Fibroblast of the conjunctiva (primary cell): Measurements from ENCODE around the gene RUBCNL.

Experiments used
- DNase-seq: peaks from one replicate; pipeline ENCODE4 v3.0.0-alpha.2; 2010; ENCODE audit warnings: low read depth

RUBCNL gene

DNA sequence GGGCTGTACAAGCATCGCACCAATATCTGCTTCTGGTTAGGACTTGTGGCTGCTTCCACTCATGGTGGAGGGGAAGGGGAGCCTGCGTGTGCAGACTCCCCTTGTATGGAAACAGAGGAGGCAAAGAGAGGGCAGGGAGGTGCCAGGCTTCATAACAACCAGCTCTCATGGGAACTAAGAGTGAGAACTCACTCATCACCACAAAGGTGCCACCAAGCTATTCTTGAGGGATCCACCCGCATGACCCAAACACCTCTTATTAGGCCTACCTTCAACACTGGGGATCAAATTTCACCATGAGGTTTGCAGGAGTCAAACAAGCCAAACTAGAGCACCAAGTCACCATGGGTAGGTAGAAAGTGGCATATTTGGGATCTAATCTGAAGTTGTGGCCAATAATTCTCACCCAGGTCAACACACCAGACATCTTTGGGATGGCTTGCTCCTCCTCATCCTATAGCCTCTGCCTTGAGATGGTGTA is 46.4 kb downstream of the RUBCNL start:
- no peak for DNase-seq

DNA sequence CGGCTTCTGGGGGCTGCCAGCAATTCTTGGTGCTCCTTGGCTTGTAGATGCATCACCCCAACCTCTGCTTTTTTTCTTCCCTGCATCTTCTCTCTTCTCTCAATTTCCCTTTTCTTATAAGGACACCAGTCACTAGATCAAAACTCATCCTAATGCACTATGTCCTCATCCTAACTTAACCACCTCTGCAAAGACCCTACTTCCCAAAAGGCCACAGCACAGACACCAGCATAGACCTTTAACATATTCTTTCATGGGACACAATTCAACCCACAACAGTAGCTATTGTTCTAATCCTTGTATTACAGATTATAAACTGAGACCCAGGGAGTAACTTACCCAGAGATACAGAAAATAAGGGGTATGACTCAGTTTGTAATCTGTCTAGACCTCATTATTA is 47.0 kb downstream of the RUBCNL start:
- no peak for DNase-seq

DNA sequence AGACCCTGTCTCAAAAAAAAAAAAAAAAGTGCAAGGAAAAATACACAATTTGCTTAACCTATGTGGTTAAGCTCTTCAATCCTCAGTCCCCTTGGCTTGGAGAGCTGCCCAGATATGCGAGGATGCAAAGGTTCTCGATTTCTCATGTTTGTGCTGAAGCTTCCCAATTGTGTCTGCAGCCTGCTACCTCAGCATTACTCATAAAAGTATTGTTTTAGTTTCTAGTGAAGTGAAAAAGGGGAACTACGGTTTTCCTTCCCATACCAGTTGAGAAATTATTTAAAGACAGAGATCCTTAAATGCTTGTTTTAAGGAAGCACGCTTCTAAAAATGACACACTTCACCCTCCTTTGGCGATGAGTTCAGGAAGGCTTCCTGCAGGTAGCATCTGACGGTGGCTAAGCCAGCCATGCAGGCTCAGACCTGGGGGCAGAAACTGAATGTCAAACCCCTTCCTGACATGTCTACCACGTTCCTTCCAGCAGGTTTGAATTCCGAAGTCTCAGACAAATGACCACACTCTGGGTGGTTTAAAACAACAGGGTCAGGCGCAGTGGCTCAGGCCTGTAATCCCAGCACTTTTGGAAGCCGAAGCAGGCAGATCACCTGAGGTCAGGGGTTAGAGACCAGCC is 47.9 kb downstream of the RUBCNL start:
- DNase-seq = no peak

DNA sequence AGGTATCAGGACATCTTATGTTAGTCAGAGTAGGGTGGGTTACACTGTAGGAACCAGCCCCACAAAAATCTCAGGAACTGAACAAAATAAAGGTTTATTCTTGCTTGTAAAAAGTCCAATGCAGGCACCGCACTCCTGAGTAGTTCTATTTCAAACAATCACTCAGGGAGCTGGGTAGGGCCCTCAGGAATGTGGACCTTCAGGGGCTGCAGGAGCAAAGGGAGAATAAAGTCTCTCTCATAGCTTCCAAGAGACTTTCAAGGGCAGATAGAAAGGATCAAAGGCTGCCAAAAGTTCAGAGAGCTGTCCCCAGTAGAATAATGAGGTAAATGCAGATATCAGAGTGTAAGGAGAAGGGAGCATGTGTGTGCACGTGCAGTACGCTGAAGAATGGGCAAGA is 49.4 kb downstream of the RUBCNL start:
- DNase-seq = no peak

DNA sequence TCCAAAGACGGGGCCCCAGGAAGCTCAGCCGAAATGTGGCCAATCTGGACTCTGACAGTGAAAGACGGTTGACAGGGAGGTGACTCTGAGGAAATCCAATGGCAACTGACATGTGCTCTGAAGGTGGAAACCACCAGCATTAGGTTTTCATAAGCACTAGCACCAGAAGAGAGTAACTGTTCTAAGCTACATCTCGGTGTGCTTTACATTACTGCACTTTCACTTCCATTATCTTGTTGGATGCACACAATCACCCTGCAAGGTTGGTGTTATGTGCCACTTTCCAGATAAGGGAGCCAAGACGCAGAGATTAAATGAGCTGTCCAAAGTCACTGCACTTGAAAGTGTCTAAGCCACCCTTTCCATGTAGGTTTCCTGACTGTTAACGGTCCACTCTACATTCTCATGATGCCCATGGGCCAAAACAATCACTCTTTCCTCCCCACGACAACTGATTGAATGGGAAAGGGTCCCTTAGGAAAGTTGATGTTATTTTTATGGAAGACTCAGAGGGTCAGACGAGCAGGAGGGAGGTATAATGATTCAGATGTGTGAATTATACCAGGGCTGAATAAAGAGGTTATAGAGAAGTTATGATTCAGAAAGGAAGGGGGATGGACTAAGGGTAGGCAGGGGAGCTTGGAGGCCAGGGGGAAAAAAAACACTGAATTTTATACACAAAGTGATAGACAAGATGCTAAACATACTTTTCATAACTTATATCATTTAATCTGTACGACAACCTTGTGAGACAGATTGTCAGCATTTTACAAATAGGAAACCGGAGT is 52.8 kb downstream of the RUBCNL start:
- DNase-seq = no peak

DNA sequence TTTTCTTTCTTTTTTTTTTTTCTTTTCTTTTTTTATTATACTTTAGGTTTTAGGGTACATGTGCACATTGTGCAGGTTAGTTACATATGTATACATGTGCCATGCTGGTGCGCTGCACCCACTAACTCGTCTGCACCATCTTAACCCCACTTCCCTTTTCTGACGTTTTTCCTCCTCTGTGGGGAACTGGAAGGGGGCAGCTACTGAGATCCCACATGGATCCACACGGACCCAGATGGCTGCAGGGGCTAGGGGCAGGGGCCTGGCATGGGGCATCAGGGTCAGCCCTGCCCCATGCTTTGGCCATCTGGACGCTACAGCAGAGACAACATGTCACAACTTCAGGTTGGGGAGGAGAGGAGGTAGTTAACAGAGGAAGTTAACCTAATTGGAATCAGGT is 54.3 kb downstream of the RUBCNL start:
- DNase-seq = no peak

DNA sequence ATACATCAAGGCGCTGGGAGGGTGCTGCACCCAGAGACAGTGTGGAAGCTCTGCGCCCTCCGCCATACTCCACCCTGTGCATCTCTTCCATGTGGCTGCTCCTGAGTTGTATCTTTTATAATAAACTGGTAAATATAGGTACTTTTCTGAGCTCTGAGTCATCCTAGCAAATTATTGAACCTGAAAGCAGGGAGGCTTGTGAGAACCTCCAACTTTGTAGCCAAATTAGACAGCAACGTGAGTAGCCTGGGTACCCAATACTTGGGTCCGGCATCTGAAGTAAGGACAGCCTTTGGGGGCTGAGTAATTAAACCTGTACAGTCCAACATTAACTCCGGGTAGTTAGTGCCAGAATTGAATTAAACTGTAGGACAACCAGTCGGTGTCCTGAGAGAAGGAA is 57.4 kb downstream of the RUBCNL start:
- no peak for DNase-seq

DNA sequence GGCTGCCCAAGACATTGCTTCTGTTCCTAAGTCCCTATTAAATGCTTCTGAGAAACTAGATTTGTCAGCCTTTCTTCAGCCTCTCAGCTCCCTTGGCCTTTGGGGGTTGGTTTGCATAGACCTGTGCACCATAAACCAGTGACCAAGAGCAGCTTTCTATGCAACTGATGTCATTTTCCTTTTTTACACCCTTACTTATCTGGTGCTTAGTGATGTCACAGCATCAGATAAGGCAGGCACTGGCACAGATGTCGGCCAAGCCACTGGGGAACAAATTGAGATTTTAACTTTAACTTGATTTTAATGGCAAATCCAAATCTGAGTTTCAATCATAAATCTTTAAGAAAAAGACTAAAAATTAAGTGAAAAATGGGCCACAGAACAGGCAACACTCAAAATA is 59.8 kb downstream of the RUBCNL start:
- DNase-seq = no peak

DNA sequence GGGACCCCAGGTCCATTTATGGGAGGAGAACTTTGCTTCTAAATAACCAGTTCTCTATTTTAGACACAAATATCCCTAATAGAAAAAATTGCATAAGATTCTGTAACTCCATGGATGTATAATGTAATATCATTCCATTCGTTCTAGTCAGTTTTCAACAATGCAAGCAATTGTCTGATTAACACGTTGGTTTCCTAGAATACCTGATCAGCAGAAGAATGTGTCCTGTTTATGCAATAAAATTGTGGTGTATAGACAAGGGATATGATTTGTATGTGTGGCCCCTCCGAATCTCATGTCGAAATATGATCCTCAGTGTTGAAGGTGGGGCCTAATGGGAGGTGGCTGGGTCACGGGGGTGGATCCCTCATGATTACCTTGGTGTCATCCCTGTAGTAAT is 62.1 kb downstream of the RUBCNL start:
- no peak for DNase-seq

DNA sequence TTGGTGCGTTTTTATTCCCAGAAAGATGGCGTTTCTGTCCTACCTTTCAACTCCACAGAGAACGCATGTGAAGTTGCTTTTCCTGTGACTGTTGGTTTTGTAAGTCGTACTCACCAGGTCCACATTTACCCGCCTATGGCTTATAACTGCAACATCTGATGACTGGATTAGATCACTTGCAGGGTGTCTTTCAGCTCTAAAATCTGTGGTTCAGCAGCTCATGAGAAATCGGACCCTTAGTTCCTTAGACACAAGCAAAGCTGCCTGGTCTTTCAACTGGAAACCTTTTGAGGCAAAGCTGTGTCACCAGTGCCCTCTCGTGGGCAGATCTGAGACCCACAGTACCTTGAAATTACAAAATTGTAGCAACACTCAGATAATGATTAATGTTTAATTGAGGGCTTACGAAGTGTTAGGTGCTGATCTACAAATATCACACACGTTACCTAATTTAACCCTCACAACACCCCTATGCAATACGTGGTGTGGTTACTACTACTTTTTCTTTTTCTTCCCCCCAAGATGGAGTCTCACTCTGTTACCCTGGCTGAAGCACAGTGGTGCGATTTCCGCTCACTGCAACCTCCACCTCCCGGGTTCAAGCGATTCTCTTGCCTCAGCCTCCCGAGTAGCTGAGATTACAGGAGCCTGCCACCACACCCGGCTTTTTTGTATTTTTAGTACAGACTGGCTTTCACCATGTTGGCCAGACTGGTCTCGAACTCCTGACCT is 65.4 kb downstream of the RUBCNL start:
- DNase-seq = peak; percentile 55

DNA sequence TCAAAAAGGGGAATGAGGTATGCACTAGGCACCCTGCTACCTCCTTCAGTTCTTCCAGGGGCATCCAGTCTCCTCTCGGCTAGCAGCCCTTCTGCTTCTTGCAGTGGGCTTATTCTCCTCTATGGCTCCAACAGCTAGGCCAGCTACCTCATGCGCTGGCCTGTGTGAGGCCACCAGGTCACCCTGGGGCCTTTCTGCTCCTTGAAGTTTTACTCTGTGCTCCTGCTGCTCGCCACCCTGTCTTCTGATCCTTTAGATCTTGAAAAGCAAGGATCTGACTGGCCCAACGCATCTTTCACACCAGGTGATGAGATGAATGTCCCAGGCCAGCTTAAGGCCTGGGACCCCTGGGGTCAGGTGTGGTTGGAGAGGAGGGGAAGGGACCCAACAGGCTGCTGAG is 66.2 kb downstream of the RUBCNL start:
- DNase-seq = no peak

DNA sequence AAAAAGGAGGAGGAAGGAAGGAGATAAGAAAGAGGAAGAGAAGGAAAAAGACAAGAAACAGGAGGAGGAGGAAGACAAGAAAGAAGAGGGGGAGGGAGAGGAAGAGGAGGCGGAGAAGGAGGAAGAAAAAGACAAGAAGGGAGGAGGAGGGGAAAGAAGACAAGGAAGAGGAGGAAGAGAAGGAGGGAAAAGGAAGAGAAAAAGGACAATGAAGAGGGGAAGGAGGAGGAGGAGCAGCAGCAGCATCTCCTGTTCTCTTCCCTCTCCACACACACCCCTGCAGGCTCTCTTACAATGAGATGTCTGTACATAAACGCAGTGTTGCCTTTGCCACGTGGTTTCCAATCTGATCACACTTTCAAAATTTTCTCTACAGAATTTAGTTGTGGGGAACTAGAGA is 66.6 kb downstream of the RUBCNL start:
- DNase-seq = no peak

DNA sequence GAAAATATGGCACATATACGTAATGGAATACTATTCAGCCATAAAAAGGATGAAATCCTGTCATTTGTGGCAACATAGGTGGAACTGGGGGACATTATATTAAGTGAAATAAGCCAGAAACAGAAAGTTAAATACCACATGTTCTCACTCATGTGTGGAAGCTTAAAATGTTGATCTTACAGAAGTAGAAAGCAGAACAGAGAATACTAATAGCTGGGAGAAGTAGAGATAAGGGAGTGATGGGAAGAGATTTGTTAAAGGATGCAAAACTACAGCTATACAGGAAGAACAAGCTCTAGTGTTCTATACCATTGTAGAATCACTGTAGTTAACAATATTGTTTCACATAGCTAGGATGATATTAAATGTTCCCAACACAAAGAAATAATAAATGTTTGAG is 68.1 kb downstream of the RUBCNL start:
- DNase-seq = no peak

DNA sequence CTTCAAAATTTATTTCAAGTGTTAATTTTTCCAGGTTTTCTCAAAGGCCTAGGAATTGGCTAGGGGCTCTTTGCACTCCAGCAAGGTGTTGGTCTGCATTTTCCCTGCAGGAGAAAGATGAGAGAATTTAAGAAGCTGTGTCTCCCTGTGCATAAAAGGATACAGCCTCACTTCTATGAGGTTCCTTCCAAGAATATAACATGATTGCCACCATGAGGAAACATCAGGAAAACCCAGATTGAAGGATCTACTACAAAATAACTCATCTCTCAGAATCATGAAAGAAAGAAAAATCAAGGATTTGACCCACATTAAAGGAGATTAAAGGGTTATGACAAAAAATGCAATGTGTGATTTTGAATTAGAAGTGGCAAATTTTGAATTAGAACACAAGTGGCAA is 69.9 kb downstream of the RUBCNL start:
- no peak for DNase-seq

DNA sequence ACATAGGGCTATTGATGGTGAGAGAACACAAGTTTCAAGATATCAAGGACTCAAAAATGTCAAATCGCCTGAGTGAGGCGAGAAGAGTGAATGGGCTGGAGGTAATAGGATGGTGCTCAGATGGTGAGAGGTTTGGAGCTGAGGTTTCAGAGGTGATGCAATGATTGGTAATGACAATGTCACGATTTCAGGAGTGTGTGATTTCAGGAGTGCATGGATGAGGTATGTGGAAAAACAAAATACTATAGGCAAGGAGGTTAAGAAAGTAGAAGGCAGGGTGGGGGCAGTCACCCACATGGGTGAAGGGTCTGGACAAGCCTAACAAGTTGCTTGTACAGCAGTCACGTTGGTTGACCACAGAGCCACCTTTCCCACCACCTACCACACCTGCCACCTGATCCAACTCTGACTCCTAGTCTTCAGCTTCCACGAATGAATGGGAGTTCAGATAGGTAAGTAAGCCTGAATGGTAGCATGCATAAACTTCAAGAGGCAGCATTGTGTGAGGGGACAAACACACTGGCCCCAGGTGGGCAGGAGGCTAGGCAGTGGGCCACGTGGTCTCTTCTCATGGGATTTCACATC is 71.5 kb downstream of the RUBCNL start:
- DNase-seq = no peak

DNA sequence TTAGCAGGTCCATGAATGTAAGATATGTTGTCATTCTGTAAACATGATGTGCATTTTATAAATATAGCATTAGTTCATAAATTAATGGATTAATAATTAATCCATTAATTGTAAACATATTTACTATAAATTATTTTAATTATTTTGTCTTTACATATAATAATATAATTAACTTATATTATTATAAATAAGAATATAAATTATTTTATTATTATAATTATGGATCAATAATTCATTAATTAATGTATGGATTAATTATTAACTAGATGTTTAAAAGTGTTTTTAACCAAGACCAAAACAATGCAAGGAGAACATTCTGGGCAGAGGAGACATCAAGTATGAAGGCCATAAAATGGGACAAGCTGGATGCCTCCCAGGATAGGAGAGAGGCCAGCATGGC is 72.0 kb downstream of the RUBCNL start:
- DNase-seq = no peak

DNA sequence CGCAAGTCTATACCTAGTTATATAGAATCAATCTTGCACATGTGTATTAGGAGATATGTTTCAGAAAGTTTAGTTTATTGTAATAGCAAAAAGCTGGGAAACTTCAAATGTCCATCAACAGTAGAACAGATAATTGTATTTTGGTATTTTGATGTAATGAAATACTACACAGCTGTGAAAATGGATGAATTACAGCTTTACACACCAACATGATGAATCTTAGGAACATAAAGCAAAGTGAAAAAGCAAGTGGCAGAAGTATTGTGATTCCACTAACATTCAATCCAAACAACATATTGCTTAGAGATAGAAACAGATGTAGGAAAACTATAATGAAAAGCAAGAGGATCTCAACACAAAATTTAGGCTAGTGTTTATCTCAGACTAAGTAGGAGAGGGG is 72.5 kb downstream of the RUBCNL start:
- DNase-seq = no peak

DNA sequence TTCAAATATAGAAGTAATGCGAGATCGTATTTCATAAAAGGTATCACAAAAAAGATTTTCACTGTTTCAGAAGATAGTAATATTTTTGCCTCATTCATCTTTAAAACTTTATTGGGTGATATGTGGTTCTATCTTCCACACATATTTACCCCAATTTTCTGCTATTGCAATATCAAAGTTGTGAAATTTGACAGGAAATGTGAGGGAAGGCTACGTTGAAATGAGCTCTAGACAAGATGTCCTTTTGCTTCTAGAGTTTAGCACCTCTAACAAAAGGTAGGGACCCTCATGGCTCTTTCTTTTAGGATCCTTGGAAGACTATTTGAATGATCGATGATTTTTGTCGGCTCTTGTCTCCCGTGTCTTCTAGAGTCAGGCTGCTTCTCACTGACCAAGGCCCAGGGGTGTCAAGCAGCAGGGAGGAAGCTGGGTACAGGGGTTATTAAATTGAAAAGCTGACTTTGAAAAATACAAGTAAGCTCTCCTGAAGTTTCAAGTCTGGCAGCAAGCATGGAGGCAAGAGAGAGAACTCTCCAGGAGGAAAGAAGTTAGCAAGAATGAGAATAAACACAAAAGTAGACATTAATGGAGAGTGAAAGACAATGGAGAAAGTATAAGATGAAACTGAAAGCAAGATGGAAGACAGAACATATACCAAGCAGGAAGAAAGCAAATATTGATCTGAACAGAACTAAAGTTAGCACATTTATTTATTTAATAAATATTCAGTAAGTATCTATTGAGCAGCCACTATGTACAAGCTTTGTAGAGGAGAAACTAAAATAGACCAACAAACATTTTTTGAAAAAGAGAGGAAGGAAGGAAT is 73.4 kb downstream of the RUBCNL start:
- DNase-seq = no peak

DNA sequence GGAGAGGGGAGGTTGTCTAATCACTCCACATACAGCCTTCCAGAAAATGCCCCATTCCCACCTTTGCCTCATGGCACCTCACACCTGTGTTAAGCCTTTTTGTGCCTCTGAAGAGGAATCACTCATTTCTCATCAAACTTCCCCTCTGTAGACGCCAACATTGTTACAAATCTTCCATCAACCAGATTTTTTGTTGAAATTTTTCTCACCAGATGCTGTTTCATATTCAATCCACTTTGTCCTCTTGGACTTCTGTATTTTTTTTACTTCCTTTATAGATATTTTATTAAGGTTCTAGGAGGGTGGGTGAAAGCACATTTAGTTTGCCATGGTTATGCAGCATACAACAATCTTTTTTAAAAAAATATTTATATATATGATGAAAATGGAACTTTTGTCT is 74.0 kb downstream of the RUBCNL start:
- DNase-seq = no peak

DNA sequence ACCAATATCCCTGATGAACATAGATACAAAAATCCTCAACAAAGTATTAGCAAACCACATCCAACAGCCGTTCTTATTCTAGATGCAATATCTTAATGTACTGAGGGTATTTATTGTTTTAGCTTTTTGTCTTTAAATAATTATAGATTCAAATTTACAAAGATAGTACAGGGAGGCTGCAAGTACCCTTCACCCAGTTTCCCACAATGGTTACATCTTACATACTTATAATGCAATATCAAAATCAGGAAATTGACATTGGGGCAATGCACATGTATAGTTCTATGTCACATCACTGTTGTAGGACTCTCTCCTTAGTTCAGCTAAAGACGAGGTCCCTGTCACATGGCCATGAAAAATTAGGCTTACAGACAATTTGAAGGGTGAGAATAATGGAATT is 75.8 kb downstream of the RUBCNL start:
- no peak for DNase-seq

DNA sequence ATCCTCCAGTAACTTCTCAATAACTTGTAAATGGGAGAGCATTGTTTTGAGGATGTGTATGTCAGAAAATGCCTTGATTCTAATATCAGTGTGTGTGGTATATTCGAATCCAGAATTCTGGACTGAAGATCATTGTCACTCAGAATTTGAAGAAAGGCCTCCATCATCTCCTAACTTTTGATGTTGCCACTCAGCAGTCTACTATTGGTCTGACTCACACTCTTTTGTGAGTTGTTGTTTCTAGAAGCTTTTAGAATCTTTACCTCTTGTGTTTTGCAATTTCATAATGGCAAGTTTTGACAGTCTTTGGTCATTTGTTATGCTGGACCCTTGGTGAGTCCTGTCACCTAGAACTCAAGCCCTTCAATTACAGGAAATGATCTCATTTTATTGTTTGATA is 77.0 kb downstream of the RUBCNL start:
- DNase-seq = no peak

DNA sequence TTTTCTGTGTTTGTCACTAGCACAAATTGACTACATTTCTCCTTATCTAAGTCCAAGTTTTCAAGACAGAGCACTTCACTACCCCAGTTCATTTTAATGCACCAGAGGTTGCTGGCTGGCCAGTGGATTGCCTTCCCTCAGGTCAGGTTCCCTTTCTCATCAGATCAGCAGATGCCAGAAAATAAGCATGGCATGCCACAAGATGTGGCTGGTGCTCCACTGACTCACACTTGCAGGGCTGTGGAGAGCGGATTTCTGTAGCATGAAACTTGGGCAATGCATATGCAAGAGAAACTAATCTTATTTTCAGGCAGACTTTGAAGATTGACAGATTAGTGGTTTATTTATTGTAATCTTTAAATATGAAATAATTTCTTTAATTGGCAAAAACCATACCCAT is 79.5 kb downstream of the RUBCNL start:
- no peak for DNase-seq
